Heart left ventricle (tissue), 13 donors: ENCODE results near the gene KLHDC8A.

Source experiments
- POLR2A ChIP-seq, 2 donors: fragments of 450-650 bp; IDR thresholded peaks; one replicate each; pipeline ENCODE4 v1.6.1; 2017; ENCODE audit warnings: antibody characterized with exemption in 2 of 2, mild to moderate bottlenecking in 2 of 2, moderate library complexity in 2 of 2
- TF ChIP-seq, protein P1 (sequence below), 12 donors: fragments of 200-600 bp; sonication (generic) in 4 of 12; IDR thresholded peaks; one replicate each; pipeline versions ENCODE4 v1.5.0 to v1.8.0; 2018 to 2022; ENCODE audit warnings: antibody characterized with exemption in 12 of 12, mild to moderate bottlenecking in 5 of 12
- donor health status: ischemic (EF 13 %, LVEDD 7.1; RV severe dilation, severe dysfunction).
- donor health status: DM: no; HTN: yes; CAD: no.
- donor health status: DM: no; HTN: no; CAD: no.
- donor health status: ischemic (EF 25% LVEDD 6.9; RV normal size, moderate dysfunction).
- donor health status: ischemic (EF 25% LVEDD 5.7; RV mildly dilated, moderate dysfunction).
- donor health status: ischemic (EF 35%, LVEDD 5.7; RV mildly dilated, moderate dysfunction).
- donor health status: nonischemic (EF 11% LVEDD 7.7; RV severe dilation, severe dysfunction).
- donor health status: DM: yes; HTN: yes; CAD: no.
- donor health status: PGD.
- donor health status: ischemic (EF 29% LVEDD 5.4; RV normal size, mild dysfunction).
- donor health status: nonischemic (EF 23%, LVEDD 6.1; RV moderate dilation, normal function).

DNA sequence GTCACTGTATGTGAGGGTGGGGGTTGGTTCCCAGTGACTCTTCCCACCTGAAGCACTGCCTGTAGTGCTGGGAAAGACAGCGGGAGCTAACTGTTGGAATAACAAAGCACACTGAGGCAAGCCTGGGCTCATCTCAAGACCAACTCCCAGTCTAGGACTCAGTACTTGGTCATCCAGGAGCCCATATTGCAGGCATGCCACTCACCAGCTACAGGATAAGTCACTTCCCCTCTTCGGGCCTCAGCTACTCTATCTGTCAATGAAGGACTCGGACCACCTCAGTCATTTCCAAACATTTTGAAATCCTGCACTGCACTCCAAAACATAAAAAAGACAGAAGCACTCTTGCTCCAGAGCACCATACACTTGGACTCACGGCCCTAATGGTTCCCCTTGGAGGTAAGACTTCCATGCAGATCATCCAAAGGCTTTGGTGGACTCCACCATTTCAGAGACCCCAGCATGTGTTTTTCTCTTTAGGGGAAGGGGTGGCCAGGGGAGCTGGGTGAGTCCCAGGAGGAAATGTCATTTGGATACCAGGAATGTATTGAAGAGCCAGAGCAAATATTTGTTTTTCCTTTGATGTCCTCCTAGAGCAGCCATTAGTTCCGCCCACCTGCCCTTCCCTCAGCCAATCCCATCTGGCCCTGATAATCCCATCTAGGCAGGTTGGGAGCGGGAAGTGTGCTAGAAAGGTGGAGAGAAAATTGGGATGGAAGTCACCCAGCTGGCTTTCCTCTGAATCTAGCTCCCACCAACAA, 38.3 kb downstream of the KLHDC8A start:
- TF ChIP-seq, protein P1, sequence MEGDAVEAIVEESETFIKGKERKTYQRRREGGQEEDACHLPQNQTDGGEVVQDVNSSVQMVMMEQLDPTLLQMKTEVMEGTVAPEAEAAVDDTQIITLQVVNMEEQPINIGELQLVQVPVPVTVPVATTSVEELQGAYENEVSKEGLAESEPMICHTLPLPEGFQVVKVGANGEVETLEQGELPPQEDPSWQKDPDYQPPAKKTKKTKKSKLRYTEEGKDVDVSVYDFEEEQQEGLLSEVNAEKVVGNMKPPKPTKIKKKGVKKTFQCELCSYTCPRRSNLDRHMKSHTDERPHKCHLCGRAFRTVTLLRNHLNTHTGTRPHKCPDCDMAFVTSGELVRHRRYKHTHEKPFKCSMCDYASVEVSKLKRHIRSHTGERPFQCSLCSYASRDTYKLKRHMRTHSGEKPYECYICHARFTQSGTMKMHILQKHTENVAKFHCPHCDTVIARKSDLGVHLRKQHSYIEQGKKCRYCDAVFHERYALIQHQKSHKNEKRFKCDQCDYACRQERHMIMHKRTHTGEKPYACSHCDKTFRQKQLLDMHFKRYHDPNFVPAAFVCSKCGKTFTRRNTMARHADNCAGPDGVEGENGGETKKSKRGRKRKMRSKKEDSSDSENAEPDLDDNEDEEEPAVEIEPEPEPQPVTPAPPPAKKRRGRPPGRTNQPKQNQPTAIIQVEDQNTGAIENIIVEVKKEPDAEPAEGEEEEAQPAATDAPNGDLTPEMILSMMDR (IDR thresholded peaks at IDR 0.05) = no peak
- TF ChIP-seq POLR2A (IDR thresholded peaks at IDR 0.05) = no peak
